GM19395 (cell line): ENCODE results near the gene ARHGAP31.
"Not testable (repeated sequence)": the region's sequence is repeated elsewhere in the genome, so short reads cannot be mapped to it uniquely, and the experiment has no call there.

ENCODE experiments used
- ATAC-seq: cut with Tn5 transposase; IDR thresholded peaks from one replicate; pipeline ENCODE4 v1.9.1; 2021; ENCODE audit warnings: mild to moderate bottlenecking, moderate library complexity; ENCODE audit not compliant: unreplicated experiment

ARHGAP31 gene

DNA sequence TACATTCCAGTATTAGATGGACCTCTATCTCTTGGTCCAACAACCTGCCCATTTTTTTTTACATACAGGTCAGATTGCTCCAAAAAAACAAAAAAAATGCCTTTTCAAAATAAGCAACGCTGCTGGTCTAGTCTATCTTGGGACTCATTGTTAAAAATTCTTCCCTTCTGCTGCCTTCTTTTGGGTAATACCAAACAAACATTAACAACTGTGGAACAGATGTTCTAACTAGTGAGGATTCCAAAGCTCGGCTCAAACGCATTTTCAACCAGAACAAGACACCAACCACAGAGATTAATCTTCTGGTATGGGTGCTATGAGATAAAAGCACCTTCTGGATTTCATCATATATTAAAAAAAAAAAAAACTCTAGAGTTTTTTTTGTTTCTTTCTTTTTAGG, 24.7 kb downstream of the ARHGAP31 start:
- ATAC-seq = no peak

DNA sequence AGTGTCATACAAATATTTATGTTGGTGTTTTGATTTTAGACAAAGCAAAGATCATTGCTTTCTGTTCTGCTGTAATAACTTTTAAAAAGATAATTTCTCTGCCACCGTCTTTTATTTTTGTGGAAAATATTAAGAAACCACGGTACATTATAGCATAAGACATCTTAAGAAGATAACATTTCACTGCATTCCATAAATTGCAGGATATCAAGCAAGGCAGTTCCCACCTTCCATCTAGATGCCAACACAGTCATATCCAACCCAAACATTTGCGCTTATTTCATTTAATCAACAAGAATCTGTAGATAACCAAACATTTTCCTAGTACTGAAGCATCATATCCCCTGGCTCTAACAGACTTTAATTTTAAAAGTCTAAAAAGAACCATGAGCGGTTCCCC, 25.1 kb downstream of the ARHGAP31 start:
- ATAC-seq = no peak

DNA sequence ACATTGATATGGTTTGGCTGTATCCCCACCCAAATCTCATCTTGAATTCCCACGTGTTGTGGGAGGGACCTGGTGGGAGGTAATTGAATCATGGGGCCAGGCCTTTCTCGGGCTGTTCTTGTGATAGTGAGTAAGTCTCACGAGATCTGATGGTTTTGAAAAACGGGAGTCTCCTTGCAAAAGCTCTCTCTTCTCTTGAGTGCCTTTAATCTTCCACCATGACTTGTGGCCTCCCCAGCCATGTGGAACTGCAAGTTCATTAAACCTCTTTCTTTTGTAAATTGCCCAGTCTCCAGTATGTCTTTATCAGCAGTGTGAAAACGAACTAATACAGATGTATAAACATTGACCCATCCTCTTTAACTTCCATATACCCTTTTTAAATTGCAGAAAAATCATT, 26.6 kb downstream of the ARHGAP31 start:
- ATAC-seq = not testable (repeated sequence)

DNA sequence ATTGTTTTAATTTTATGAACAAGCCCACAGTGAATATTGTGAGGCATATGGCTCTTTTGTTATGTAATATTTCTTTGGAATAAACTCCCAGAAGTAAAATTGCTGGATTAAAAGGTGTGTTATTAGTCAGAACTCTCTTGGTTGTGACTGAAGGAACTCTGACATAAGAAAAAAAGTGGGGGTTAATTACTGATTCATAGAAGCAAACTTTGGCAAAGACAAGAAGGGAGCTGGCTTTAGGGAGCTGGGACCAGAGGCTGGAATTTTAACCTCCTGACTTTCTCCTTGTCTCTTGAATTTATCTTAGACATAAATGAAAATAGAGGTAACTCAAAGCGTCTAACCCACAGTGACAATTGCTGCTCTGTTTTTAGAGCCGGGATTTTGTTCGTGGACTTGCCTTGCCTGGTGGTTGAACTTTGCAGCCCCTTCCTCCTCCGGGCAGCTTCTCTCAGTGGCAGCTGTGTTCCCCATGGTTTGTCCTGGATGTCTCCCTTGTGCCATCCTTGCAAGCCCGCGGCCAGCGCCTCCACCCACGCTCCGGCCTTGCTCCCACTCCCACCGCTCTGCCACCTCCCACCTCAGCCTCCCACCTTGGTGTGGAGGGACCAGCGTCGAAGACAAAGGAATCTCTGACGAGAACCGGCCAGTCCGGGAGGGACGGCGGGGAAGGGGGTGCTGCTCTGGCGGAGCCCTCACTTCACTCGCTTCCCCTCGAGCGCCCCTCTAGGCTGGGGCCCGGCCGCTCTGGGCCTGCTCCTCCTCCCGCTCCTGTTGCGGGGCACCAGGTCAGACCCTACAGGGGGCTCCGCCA, 28.0 kb downstream of the ARHGAP31 start:
- peak; percentile 45 for ATAC-seq

DNA sequence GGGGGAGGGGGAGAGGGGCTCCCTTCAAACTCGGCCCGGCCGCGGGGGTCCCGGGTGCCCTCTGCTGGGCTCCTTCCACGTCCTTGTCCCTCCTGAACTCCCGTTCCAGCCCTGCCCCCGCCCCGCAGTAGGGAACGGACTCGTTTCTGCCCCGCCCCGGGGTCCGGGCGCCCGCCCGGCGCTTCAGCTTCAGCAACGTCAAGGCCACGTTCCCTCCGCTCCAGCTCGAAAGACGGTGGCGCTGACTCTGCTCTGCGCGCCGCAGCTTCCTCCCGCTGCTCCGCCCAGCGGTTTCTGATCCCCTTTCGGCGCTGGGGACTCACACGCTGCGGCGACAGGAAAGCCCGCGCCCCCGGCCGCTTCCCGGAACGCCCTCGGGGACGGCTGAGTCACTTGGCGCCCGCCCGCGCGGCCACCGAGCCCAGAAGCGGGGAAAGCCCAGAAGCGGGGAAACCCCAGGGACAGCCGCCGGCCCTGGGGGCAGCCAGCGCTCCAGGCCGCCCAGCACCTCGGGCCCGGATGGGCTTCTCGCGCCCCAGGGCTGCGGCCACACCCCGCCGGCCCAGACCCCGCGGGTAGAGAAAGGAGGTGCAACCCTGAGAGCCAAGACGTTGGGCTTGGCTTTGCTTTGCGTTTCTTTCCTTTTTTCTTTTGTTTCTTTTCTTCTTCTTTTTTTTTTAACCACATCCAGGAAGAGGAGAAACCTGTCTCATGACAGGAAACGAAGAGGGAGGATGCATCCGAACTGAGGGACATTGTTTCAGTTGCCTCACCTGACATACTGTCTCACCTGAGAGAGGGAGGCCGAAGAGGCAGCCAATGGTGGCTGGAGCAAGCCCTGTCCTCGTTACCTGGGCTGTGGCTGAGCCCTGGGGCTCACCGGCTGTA, 28.9 kb downstream of the ARHGAP31 start:
- ATAC-seq = peak; percentile 88

DNA sequence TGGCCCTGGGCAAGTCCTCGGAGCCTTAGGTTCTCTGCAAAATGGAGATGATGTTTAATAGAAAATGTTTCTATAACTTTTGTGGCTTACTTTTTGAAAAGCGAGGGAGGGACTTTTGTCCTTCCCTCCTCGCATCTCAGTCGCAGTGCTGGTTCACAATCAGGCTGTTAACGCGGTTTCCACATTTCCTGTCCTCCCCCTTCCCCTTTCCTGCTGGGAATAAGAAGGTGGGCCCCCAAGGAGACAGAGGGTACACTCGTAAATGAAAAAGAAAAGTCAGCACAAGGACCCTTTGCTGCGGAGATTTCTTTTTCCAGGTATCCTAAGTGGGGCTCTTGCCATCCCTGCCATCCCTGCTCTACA, 29.5 kb downstream of the ARHGAP31 start:
- ATAC-seq = no peak

DNA sequence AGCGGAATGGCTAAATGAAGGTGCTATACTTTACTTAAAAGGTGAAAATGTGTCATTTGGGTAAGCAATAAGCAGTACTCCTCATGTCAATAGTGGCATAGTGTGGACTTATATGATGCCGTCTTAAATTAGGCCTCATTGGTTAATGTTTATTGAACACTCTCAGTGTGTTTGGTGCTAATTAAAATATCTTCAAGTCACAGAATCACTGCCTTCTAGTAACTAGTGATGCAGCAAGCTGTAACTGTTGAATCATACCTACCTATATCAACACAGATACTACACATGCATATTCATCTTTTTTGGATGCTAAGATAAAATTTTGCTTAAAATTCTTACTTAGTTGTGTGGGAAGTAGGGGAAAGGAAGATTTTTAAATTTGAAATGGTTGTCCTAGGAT, 30.7 kb downstream of the ARHGAP31 start:
- no peak for ATAC-seq

DNA sequence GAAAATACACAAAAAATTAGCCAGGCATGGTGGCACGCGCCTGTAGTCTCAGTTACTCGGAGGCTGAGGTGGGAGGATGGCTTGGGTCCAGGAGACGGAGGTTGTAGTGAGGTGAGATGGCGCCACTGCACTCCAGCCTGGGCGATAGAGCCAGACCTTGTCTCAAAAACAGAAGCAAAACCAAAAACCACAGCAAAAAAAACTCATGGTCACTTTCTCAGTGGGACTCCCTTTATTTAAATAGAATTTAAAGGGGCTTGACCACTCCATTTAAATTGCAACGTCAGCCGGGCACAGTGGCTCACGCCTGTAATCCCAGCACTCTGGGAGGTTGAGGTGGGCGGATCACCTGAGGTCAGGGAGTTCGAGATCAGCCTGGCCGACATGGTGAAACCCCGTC, 32.8 kb downstream of the ARHGAP31 start:
- ATAC-seq = no peak

DNA sequence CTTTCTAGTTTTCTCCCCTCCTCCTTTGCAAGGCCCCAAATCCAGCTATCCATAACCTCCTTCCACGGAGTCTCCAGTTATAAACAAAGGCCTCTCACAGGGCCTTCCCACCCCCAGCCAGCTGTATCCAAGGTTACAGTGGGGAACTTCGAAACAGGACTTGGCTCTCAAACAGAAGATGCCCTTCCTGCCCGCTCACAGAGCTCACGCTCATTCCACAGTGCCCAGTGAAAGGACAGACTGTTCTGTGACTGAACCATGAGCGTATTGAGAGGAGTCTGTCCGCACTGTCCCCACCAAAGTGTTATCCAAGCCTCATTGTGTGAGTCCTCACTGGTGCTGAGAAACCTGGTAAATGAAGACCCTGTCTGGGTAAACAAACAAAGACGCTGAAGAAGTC, 35.4 kb downstream of the ARHGAP31 start:
- ATAC-seq = no peak

DNA sequence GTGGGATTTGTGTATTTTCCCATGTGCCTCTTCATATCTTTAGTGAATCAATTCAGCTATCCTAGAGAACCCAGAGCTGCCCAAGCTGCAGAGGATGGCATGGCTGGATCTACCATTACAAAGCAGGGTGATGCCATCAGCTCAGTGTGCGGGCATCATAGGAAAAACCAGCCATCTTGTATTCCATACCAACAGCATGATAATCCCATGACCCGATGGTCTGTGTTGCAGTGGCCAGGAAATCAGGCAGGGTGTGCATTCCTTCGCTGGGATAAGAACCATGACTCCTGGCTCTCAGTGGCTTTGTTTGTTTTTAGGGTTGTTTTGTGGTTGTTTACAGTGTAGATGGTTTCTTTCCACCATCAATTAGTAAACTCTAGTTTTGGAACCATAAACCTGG, 36.0 kb downstream of the ARHGAP31 start:
- ATAC-seq = no peak

DNA sequence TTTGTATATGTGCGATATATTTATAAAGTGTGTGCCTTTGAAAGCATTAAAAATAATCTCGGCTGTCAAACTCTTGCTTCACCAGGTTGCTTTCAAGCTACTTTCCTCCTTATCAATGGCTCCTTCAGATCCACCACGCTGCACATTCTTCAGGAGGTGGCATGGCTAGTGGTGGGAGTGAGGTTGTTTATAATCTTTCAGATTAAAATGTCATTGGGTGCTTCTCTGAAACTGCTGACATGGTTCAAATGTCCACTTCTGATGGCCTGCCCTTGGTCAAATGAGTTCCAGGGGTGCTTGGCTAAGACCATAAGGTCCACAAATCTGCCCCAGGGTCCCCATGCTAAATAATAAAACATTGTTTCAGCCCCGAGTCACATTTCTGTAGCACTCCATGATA, 36.7 kb downstream of the ARHGAP31 start:
- ATAC-seq = no peak

DNA sequence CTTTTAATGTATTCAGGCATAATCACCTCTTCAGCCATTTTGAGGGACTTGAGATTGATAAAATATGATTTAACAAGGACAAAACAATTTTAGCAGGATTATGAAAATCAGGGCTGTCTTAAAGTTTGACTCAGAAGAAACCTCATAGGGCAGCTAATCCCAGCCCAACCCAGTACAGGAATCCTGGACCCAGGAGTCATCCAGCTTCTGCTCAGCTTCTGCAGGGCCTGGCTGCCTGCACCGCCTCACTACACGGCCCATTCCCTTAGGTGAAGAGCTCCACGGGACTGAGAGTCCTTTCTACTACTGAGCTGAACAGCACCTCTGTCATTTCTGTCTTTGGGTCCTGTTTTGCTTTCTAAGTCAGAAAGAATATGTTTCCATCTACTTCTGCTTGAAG, 37.5 kb downstream of the ARHGAP31 start:
- ATAC-seq = no peak

DNA sequence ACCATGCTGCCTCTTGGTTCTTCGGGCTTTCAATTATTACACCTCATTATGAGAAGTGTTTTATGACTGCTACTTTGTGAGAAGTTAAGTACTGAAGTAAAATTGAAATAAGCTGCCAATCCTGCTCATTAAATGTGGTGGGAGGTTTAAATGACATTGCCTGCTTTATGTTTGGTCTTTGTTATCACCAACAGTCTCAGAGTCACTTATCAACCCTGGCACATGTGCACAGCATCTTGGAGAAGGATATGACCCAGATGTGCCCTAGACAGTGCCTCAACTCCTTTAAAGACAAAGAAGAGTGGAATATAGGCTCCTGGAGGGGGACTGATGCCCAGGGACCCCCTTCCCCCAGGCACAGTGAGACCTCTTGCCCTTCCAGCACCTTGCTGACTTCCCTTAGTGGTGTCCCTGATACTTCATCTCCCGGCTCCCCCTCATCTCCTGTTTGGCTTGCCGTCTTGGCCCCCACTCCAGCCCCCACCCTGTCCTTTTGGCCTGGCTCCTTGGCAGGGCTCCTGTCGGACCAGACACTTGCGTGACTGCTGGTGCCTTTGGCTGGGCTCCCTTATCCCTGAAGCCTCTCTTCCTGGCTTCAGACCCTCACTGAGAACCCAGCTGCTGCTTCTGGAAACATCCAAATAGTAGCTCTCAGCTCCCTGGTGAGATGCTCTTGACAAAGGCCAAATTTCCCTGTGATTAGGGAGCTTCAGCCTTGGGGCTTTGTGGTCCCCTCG, 39.8 kb downstream of the ARHGAP31 start:
- no peak for ATAC-seq

DNA sequence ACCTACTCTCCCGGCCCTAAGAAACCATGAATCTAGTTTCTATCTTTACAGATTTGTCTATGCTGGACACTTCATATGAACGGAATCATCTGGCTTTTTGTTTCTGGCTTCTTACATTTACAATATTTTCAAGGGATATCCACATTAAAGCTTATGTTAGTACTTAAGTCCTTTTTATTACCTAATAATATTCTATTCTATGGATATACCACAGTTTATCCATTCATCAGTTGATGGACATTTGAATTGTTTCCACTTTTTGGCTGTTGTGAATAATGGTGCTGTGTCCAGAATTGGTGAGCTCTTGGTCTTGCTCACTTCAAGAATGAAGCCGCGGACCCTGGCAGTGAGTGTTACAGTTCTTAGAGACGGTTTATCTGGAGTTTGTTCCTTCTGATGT, 42.6 kb downstream of the ARHGAP31 start:
- ATAC-seq = no peak

DNA sequence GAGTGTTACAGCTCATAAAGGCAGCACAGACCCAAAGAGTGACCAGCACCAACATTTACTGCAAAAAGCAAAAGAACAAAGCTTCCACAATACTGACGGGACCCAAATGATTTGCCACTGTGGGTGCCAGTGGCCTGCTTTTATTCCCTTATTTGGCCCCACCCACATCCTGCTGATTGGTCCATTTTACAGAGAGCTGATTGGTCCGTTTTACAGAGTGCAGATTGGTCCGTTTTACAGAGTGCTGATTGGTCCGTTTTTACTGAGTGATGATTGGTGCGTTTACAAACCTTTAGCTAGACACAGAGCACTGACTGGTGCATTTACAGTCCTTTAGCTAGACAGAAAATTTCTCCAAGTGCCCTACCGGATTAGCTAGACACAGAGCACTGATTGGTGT, 43.2 kb downstream of the ARHGAP31 start:
- not testable (repeated sequence) for ATAC-seq

DNA sequence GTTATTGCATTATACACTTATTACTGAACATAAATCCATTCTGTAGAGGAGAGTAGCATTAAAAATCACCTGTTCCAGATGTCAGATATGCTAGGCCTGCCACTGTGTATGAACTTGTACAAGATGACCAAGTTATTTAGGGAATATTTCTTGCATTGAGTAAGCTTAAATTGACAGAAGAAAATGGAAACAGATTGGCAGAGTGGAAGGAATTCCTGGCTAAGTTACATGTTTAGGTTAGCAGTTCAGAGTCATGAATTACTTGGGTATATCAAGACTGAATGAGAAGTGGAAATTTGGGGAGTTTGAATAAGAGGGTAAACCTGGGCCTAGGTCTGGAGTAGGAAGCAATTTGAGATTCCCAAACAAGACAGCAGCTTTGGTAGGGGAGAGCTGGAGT, 44.6 kb downstream of the ARHGAP31 start:
- ATAC-seq = no peak

DNA sequence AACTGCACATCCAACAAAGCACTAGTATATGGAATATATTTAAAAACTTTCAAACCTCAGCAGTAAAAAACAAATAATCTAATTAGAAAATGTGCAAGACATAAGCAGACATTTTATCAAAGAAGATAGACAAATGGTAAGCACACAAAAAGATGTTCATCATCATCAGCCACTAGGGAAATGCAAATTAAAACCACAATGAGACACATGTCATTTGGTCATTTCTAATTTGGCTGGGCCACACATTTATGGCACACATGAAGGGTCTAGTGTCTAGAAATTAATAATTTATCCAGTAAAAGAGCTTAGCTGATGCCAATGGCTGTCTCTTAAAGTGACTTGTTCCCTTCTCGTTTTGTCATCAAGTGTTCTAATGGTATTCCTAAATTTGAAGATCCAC, 45.8 kb downstream of the ARHGAP31 start:
- no peak for ATAC-seq

DNA sequence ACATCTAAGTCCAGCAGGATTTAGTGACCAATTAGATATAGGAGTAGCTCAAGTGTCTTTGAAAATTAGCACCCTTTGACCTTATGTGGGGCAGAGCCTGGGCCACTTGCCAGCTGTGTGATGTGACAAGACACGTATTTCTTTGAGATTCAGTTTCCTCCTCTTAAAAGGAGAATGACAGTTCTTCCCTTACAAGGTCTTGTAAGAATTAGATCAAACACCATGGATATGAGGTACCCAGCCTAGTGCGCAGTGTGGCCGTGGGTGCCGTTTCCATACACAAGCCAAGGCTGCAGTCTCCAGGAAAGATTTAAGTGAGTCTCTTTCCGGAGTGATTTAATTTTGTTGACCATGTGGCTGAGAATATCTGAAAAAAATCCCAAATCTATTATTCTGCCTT, 46.3 kb downstream of the ARHGAP31 start:
- ATAC-seq = no peak

DNA sequence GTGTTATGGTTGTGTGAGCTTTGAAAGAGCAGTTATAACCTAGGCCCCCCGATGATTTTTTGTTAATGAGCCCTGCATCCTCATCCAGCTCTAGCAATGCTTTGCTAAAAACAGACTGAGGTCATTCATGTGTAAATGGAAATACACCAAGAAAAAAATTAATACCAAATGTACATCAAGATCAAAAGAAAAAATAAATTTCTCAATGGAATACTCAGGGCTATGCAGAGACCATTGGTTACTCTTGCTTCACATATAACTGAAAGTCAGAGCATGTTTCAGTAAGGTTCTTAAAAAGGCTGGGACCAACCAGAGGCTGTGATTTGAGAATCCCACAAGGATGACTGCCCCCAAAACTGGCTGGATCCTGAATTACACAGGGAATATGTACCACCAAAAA, 48.0 kb downstream of the ARHGAP31 start:
- ATAC-seq = no peak

DNA sequence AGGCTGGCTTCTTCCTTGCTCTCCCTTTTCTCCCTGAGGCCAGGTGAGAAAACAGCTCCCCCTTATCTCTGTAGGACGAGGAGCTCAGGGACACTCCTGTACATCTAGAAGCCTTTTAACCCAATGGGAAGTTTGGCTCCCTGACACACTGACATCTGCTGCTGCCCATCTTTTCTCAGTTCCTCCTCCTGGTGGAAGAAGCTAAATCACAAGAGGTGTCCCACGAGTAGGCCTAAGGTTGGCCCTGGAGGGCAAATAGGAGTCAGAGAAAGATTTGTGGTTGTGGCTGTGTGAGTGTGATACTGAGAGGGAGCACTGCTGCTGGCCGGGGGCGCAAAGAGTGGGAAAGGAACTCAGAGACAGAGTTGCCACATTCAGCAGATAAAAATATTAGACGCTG, 49.5 kb downstream of the ARHGAP31 start:
- peak; percentile 91 for ATAC-seq

DNA sequence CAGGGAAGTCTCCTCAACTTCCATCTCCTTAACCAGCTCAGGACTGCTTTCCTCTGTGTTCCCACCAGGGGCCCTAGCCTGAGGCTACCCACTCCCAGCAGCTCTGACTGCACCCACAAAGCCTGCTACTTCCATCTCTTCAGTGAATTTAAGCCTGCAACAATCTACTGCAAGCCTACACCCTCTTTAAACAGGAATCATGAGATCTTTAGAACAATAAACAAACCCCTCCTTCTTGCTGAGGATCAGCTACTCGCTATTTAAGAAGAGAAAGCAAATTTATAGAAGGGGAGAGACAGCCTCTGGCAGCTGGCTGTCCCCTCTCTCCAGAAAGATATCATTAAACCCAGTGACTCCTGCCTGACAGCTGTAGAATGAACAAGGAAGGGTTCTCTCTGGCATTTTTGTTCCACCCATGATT, 51.9 kb downstream of the ARHGAP31 start:
- ATAC-seq = no peak

DNA sequence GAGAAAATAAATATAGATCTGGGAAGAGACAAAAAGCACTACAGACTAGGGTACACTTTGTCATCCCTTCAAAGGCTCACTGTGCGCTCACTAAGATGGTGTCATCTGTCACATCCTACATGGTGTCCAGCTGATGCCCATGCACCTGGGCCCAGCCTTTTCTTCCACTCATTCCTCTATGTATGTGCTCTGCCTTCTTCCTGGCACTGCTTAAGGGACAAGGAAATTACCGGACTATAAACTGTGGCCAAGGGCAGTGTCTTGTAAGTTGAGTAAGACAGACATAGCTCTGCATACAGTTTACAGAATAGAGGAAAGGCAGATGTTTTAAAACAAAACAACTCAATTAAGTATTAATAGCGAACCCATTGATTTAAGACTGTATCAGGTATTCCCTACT, 52.9 kb downstream of the ARHGAP31 start:
- ATAC-seq = no peak
